ENCODE measurements around the gene GALNT3. TPM values are rescaled to one million over a fixed set of nuclear protein-coding genes. Genes with fewer than 3 reads are reported as not detected.

The GALNT3 gene
- total RNA-seq, 1 experiment from 2014 or later: not detected

DNA sequence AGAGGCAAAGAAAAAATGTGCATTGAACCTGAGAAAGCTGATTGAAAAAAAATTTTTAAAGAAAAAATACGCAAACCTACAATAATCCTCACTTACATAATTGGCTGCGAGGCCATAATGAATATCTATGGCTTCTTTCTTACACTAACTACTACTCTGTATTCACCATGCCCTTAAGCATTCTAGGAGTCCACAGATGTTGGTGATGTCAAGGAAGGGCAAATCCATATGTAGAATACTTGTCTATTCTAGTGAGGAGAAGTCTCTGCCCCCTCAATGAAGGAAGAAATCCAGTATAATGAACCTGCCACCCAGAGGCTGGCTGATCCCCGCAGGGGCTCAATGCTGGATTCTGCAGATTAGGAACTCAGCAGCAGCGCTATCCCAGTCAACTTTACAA is 14.3 kb downstream of the GALNT3 start:
- Histone ChIP-seq H3K36me3 (no peaks in the 10 kb centered on the region), H3K27ac (no peak overlapping the region), H3K27me3 (no peaks in the 10 kb centered on the region), H3K9me3 (replicated peaks) (0 out of 2 replicates have a peak, but pooled peaks cover 6% of the 10 kb centered on the region), H3K4me3 (no peak overlapping the region), H3K4me1 (no peaks in the 10 kb centered on the region)
- DNase-seq: no peak

DNA sequence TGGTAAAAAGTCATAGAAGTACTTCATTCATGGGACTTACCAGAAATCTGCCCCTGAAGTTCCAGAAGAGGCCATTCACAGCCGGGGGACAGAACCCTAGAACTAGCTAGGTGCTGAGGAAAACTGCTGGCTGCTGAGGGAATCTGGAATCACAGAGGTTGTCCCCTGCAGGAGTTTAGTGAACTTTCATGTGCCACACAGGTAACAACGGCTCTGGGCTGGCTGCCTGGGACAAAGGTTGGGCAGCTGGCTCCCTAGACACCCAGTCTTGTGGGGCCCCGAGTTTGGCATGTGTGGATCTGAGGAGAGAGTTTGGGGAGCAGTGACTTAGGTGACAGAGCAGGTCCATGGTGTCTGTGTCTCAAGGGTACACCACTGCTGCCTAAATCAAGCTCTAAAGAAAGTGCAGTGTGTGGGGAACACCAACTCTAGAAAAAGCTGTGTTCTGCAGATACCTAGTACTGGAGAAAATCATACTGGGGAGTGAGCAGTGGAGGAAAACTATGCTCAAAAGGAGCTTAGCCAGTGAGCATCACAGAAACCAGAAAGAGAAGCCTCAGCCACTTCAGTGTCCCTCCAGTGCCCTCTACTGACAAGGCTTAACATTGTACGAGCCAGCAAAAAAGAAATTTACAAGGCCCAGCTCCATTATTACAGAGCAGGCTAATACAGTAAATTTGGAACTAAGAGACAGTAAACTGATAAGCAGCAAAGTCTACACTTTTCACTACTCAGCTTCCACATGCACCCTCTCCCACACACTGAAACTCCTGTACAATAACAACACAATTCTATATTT is 15.2 kb downstream of the GALNT3 start:
- Histone ChIP-seq H3K27ac (no peak overlapping the region), H3K27me3 (no peaks in the 10 kb centered on the region), H3K4me3 (no peak overlapping the region), H3K4me1 (no peaks in the 10 kb centered on the region), H3K36me3 (no peaks in the 10 kb centered on the region), H3K9me3 (replicated peaks) (0 out of 2 replicates have a peak, but pooled peaks cover 6% of the 10 kb centered on the region)
- DNase-seq: peak in 1 of 2 experiments; percentile 53

DNA sequence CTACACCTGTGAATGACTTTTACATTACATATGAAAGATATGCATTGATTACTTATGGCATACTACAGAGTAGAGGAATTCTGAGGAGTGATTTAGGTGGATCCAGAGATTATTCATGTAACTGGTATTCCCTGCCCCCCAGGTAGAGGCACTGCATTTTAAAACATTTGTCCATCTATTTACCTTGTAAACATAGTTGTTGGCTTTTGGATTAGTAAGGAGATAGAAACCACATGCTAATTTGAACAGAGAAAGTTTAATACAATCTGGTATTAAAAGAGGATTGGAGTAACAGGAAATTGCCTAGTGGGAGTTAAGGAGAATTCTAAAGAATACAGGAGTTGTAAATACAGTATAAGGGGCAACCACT is 15.9 kb downstream of the GALNT3 start:
- no peaks in the 10 kb centered on the region for H3K27me3 ChIP-seq
- no peak overlapping the region for H3K4me3 ChIP-seq
- 0 out of 2 replicates have a peak, but pooled peaks cover 6% of the 10 kb centered on the region for H3K9me3 ChIP-seq (replicated peaks)
- H3K4me1 ChIP-seq: no peaks in the 10 kb centered on the region
- H3K36me3 ChIP-seq: no peaks in the 10 kb centered on the region
- no peak for DNase-seq
- H3K27ac ChIP-seq: no peak overlapping the region

DNA sequence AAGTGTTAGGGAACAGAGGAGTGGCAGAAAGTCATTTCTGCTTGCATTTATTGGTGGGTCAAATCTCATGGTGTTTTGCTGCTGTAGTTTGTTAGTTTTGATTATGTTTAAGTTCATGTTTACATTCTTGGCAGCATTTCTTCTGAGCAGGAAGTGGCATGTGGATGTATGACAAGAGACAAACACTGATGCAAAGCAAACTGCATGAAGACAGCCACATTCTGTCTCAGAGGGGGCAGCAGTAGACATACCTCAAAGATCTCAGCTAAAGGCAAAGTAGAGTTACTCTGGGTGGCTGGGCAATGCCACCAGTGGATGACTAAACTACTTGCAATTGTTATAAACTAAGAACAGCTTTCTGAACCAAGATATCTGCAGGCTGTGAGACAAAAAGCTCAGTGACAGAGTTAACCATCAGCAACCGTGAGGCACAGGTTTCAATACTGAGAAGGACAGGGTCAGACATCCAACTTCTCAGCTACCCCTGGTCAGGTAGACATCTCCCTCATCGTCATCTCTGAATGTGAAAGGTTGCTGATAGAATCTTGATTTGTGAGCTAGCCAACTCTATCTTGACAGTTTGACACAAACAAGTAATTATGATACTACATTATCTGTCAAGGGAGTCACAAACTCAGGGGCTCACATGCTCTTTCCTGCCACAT is 16.4 kb downstream of the GALNT3 start:
- Histone ChIP-seq H3K27me3 (no peaks in the 10 kb centered on the region), H3K4me1 (no peaks in the 10 kb centered on the region), H3K9me3 (replicated peaks) (0 out of 2 replicates have a peak, but pooled peaks cover 6% of the 10 kb centered on the region), H3K27ac (no peak overlapping the region), H3K4me3 (no peak overlapping the region), H3K36me3 (no peaks in the 10 kb centered on the region)
- DNase-seq: no peak

DNA sequence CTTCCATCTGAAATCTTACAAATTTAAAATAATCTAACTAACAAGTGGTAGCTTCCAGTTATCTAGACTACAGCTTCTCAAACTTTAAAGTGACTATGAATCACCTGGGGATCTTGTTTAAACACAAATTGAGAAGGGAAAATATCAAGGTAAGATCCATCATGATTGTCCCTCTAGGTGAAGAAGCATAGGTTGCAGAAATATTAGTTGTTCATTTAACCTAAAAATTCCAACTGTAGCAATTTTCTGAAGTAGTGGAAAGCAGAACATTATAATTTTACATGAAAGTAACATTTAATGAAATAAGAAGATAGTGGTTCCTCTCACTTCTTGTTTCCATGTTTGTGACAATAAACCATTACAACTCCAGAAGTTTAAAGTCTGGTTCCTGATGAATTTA is 17.3 kb downstream of the GALNT3 start:
- Histone ChIP-seq H3K4me3 (no peak overlapping the region), H3K4me1 (no peaks in the 10 kb centered on the region), H3K36me3 (no peaks in the 10 kb centered on the region), H3K9me3 (replicated peaks) (0 out of 2 replicates have a peak, but pooled peaks cover 6% of the 10 kb centered on the region), H3K27ac (no peak overlapping the region), H3K27me3 (no peaks in the 10 kb centered on the region)
- no peak for DNase-seq

DNA sequence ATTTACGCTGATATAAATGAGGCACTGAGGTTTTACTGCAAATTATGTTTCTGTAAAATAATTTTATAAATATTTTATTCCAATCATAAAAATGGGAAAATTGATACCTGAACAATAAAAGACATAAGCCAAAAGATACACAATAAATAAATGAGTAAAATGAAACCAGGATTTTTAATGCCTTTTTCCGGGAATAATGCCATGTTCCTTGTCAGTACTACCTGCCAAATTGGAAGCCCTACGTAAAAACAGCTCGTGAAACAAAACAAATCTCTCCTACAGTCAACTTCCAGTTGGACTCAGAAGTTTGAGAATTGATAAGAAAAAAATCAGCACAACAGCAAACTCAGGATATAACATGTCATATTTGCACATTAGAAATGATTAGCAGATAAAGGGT is 18.0 kb downstream of the GALNT3 start:
- Histone ChIP-seq H3K27ac (no peak overlapping the region), H3K36me3 (no peaks in the 10 kb centered on the region), H3K4me3 (no peak overlapping the region), H3K27me3 (no peaks in the 10 kb centered on the region), H3K4me1 (no peaks in the 10 kb centered on the region), H3K9me3 (replicated peaks) (0 out of 2 replicates have a peak, but pooled peaks cover 6% of the 10 kb centered on the region)
- DNase-seq: no peak

DNA sequence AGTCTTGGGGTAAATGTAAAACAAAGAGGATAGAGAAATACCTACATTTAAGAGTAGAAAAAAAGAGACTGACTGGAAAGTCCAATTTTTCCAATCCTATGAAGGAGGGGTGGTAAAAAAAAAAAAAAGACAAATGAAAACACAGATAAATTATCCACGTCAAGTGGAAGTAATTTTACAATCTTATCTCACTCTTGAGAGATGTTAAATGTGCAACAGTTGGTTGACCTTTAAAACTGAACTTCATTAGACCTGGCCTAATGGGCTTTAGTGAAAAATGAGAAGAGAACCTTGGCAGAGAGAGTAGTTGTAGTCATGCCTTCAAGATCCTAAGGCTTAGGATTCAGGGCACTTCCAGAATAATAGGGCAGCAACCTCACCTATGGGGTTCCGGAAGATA is 20.4 kb downstream of the GALNT3 start:
- no peak overlapping the region for H3K27ac ChIP-seq
- H3K9me3 ChIP-seq (replicated peaks): no peaks in the 10 kb centered on the region
- H3K4me1 ChIP-seq: no peaks in the 10 kb centered on the region
- H3K27me3 ChIP-seq: no peaks in the 10 kb centered on the region
- no peak overlapping the region for H3K4me3 ChIP-seq
- H3K36me3 ChIP-seq: no peaks in the 10 kb centered on the region
- DNase-seq: no peak

DNA sequence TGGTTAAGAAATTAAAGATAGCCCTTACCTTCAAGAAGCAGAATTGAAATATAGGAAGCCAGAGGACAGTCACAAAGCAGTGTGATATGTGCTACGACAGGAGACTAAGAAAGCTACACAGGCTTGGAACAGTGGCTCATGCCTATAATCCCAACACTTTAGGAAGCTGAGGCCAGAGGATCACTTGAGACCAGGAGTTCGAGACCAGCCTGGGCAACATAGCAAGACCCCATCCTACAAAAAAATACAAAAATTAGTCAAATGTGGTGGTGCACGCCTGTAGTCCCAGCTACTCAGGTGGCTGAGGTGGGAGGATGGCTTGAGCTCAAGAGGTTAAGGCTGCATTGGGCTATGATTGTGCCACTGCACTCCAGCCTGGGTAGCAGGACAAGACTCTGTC is 21.9 kb downstream of the GALNT3 start:
- H3K36me3 ChIP-seq: no peaks in the 10 kb centered on the region
- no peak overlapping the region for H3K27ac ChIP-seq
- H3K9me3 ChIP-seq (replicated peaks): no peaks in the 10 kb centered on the region
- no peak overlapping the region for H3K4me3 ChIP-seq
- H3K4me1 ChIP-seq: no peaks in the 10 kb centered on the region
- H3K27me3 ChIP-seq: no peaks in the 10 kb centered on the region
- DNase-seq: no peak

DNA sequence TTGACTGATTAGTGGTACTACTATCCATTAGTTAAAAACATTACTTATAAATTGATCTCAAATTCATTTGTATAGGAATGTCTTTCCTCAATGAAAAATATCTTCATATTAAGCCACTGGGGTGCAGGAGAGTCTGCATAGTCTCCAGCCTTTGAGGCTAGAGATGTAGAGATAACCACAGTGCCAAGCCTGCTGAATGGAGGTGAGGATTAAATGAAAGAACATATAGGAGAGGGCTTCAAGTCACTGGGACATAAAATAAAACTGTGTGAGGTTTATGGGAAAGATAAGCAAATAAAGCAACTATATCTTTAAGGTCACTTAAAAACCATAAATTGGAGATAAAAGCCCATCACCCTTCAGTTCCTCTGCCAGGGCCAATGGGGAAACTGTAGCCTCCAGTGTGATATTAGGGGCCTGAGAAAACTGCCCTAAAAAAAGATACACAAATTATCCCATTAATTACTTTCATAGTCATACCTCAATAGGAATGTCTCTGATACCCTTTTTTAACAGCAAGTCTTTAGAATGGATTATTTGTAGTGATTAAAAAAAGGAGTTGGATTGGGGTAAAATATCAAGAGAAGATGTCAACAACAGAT is 27.6 kb downstream of the GALNT3 start:
- no peak for DNase-seq
- no peak overlapping the region for H3K4me3 ChIP-seq
- H3K4me1 ChIP-seq: no peaks in the 10 kb centered on the region
- H3K27me3 ChIP-seq: no peaks in the 10 kb centered on the region
- H3K36me3 ChIP-seq: no peaks in the 10 kb centered on the region
- no peaks in the 10 kb centered on the region for H3K9me3 ChIP-seq (replicated peaks)
- H3K27ac ChIP-seq: no peak overlapping the region

DNA sequence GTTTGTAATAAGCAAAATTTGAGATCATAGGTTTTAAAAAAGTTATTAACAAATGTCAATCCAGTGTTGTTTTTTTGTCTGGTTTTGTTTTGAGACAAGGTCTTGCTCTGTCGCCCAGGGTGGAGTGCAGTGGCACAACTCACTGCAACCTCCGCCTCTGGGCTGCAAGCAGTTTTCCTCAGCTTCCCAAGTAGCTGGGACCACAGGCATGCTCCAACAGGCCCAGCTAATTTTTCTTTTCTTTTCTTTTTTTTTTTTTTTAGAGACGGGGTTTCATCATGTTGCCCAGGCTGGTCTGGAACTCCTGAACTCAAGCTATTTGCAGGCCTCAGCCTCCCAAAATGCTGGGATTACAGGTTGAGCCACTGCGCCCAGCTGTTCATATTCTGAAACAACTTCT is 31.3 kb downstream of the GALNT3 start:
- DNase-seq: no peak
- no peaks in the 10 kb centered on the region for H3K9me3 ChIP-seq (replicated peaks)
- no peak overlapping the region for H3K4me3 ChIP-seq
- no peaks in the 10 kb centered on the region for H3K4me1 ChIP-seq
- H3K36me3 ChIP-seq: no peaks in the 10 kb centered on the region
- H3K27ac ChIP-seq: no peak overlapping the region
- H3K27me3 ChIP-seq: no peaks in the 10 kb centered on the region

DNA sequence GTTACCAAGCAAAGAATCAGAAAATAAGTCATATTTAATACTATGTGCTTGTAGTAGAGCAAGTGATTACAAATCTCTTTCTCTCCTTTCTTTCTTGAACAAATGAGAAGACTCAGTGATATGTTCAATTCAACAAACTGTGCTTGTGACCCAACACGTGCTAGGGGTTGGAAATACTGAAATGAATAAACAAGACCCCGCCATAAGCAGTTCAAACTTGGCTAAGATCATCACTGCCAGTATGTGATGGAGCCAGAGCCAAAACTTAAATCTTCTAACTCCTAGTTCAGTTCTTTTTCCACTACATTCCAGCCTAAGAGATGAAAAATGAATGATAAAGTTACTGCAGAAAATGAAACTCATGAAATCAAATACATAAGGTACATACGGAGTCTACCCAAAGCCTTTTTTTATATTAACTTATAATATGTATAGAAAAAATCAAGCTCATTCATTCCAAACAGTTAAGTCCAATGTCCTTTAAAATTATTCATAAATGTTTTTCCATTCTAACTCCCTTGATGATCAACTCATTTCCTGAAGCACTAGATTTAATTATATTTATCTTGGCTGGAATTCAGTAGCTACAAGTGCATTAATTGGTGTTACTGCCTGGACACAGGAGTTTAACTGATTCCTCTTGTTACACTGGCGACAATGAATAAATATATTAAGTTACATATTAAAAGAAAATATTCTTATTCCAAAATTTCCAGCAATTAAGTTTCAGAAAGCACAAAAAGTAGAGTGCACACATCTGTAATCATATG is 36.0 kb downstream of the GALNT3 start:
- no peak overlapping the region for H3K4me3 ChIP-seq
- no peaks in the 10 kb centered on the region for H3K36me3 ChIP-seq
- no peak for DNase-seq
- H3K27ac ChIP-seq: no peak overlapping the region
- H3K9me3 ChIP-seq (replicated peaks): no peaks in the 10 kb centered on the region
- H3K4me1 ChIP-seq: no peaks in the 10 kb centered on the region
- no peaks in the 10 kb centered on the region for H3K27me3 ChIP-seq

DNA sequence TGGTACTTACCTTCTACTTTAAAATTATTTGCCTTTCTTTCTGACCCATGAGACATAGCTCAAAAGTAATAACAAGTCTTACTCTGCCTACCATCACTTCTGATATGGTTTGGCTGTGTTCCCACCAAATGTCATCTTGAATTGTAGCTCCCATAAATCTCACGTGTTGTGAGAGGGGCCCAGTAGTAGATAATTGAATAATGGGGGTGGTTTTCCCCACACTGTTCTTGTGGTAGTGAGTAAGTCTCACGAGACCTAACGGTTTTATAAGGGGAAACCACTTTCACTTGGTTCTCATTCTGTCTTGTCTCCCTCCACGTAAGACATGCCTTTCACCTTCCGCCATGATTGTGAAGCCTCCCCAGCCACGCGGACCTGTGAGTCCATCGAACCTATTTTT is 47.5 kb downstream of the GALNT3 start:
- H3K27ac ChIP-seq: no peak overlapping the region
- H3K27me3 ChIP-seq: no peaks in the 10 kb centered on the region
- no peak for DNase-seq
- H3K4me1 ChIP-seq: no peaks in the 10 kb centered on the region
- H3K36me3 ChIP-seq: no peaks in the 10 kb centered on the region
- H3K4me3 ChIP-seq: no peak overlapping the region
- H3K9me3 ChIP-seq (replicated peaks): no peaks in the 10 kb centered on the region

DNA sequence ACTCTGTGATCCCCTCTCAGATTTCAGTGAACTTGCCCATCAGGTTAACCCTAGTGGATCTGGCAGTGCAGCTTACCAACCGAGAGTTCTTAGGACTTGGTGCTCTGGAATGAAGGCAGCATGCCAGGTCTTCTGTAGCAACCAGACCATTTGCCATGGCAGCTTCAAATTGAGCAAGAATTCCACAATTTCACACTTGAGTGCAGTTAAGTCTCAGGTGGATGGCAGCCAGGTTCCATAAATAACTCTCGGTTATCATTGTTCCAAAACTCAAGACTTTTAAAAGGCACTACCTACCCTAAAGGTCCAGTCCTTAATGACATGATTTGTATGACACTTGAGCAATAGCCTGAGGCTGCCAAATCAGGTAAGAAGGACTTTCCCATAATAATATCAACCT is 48.1 kb downstream of the GALNT3 start:
- Histone ChIP-seq H3K27me3 (no peaks in the 10 kb centered on the region), H3K36me3 (no peaks in the 10 kb centered on the region), H3K27ac (no peak overlapping the region), H3K4me1 (no peaks in the 10 kb centered on the region), H3K9me3 (replicated peaks) (no peaks in the 10 kb centered on the region), H3K4me3 (no peak overlapping the region)
- peak; percentile 7 to 14 for DNase-seq

DNA sequence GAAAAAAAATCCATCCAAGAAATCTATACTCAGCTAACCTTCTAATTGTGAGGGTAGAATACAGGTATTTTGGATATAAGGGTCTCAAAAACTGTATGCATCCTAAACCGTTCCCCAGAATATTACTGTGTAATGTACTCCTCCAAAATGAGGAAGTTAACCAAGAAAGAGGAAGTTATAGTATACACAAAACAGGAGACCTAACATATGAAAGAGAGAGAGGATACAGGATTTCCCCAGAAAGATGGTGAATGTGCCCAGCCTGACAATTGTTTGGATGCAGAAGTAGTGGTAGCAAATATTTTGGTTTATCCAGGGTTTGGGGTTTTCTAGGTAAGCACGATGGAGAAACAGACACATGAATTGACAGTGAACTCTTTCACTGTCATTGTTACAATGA is 50.6 kb downstream of the GALNT3 start:
- no peaks in the 10 kb centered on the region for H3K36me3 ChIP-seq
- no peaks in the 10 kb centered on the region for H3K9me3 ChIP-seq (replicated peaks)
- no peak overlapping the region for H3K4me3 ChIP-seq
- H3K27ac ChIP-seq: no peak overlapping the region
- H3K27me3 ChIP-seq: no peaks in the 10 kb centered on the region
- DNase-seq: no peak
- no peaks in the 10 kb centered on the region for H3K4me1 ChIP-seq

DNA sequence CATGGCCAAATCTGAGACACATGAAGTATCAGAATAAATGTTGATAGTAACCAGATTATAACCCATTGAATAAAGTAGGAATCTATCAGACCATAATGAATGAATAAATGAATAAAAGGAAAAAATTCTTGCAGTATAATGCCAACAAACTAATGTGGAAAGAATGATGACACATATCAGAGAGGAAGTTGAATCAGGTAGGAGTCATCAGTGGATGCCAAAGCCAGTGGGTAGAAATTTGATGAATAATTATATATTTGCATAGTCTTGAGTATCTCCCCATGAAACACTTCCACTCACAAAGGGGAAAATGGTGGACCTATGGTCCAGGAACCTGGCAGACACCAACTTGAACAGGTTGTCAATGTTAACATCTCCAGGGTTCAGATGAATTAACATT is 68.6 kb downstream of the GALNT3 start:
- Histone ChIP-seq H3K9me3 (replicated peaks) (no peaks in the 10 kb centered on the region), H3K4me1 (no peaks in the 10 kb centered on the region), H3K36me3 (no peaks in the 10 kb centered on the region), H3K27ac (no peak overlapping the region), H3K27me3 (0 out of 2 replicates have a peak, but pooled peaks cover 4% of the 10 kb centered on the region), H3K4me3 (no peak overlapping the region)
- DNase-seq: no peak

Data from SJCRH30 (cell line).